ENCODE results near the gene ZNF385C. TPM values are rescaled to one million over a fixed set of nuclear protein-coding genes. Genes with fewer than 3 reads are reported as not detected.

ZNF385C gene
- total RNA-seq, 1 donor from 2014 or later = under 0.01 TPM

GRCh38 chr17:42127414-42127813 lies 29.1 kb upstream of the ZNF385C start:
- no peak for FAIRE-seq
- no peak for TF ChIP-seq CTCF (IDR thresholded peaks at IDR 0.05; ENCODE audit: insufficient read depth, low read length, severe bottlenecking)
- peaks cover 32% of the 10 kb centered on the region for H3K36me3 ChIP-seq (ENCODE audit: control insufficient read depth, insufficient read depth, low read length)

GRCh38 chr17:42126836-42127235 lies 28.6 kb upstream of the ZNF385C start:
- TF ChIP-seq CTCF (IDR thresholded peaks at IDR 0.05; ENCODE audit: insufficient read depth, low read length, severe bottlenecking) = no peak
- H3K4me3 ChIP-seq (ENCODE audit: low read depth, low read length) = no peak overlapping the region
- FAIRE-seq = no peak
- no peaks in the 10 kb centered on the region for H3K27me3 ChIP-seq (ENCODE audit: control insufficient read depth, insufficient read depth, low read length)
- peaks cover 32% of the 10 kb centered on the region for H3K36me3 ChIP-seq (ENCODE audit: control insufficient read depth, insufficient read depth, low read length)
- DNase-seq (ENCODE audit: low read depth) = no peak

More at GRCh38 chr17:42127414-42127813, 29.1 kb upstream of the ZNF385C start:
- DNase-seq (ENCODE audit: low read depth) = no peak
- no peak overlapping the region for H3K4me3 ChIP-seq (ENCODE audit: low read depth, low read length)
- H3K27me3 ChIP-seq (ENCODE audit: control insufficient read depth, insufficient read depth, low read length) = no peaks in the 10 kb centered on the region

- FAIRE-seq = no peak
- TF ChIP-seq CTCF (IDR thresholded peaks at IDR 0.05; ENCODE audit: insufficient read depth, low read length, severe bottlenecking) = no peak
- no peak for DNase-seq (ENCODE audit: low read depth)
- Histone ChIP-seq H3K4me3 (ENCODE audit: low read depth, low read length) (no peak overlapping the region), H3K27me3 (ENCODE audit: control insufficient read depth, insufficient read depth, low read length) (no peaks in the 10 kb centered on the region), H3K36me3 (ENCODE audit: control insufficient read depth, insufficient read depth, low read length) (peaks cover 27% of the 10 kb centered on the region)
Observed at GRCh38 chr17:42125565-42125964, 27.3 kb upstream of the ZNF385C start.

- DNase-seq (ENCODE audit: low read depth) (no peak), FAIRE-seq (no peak)
- H3K4me3 ChIP-seq (ENCODE audit: low read depth, low read length) = no peak overlapping the region
- no peak for TF ChIP-seq CTCF (IDR thresholded peaks at IDR 0.05; ENCODE audit: insufficient read depth, low read length, severe bottlenecking)
- H3K27me3 ChIP-seq (ENCODE audit: control insufficient read depth, insufficient read depth, low read length) = no peaks in the 10 kb centered on the region
- H3K36me3 ChIP-seq (ENCODE audit: control insufficient read depth, insufficient read depth, low read length) = peaks cover 16% of the 10 kb centered on the region
Observed at GRCh38 chr17:42124256-42124655, 26.0 kb upstream of the ZNF385C start.

- no peak for TF ChIP-seq CTCF (IDR thresholded peaks at IDR 0.05; ENCODE audit: insufficient read depth, low read length, severe bottlenecking)
- Histone ChIP-seq H3K27me3 (ENCODE audit: control insufficient read depth, insufficient read depth, low read length) (no peaks in the 10 kb centered on the region), H3K4me3 (ENCODE audit: low read depth, low read length) (no peak within 1 kb of the TSS), H3K36me3 (ENCODE audit: control insufficient read depth, insufficient read depth, low read length) (peaks cover 14% of the 10 kb centered on the region)
- FAIRE-seq = no peak
- peak; percentile 58 for DNase-seq (ENCODE audit: low read depth)
Observed at GRCh38 chr17:42122371-42123303, 24.4 kb upstream of the ZNF385C start, which contains the start of gene HSPB9. Gene HSPB9, plus strand, starts transcription at chr17:42122804. Its CDS starts 47 bp downstream, at chr17:42122851.
